HepG2 (cell line): Measurements from ENCODE around the gene NOL4L. TPM values are rescaled to one million over a fixed set of nuclear protein-coding genes. Genes with fewer than 3 reads are reported as not detected.

Experiments
- HCFC1 ChIP-seq: fragments of 150-350 bp; IDR thresholded peaks from 2 replicates; pipeline ENCODE4 v1.6.1; 2014; ENCODE audit warnings: low read depth, low read length
- MED13 ChIP-seq: sonication (generic); formaldehyde crosslinking; IDR thresholded peaks from 2 replicates; pipeline ENCODE4 v1.5.0; 2020; ENCODE audit warnings: missing genetic modification reagents
- MYNN ChIP-seq: sonication (generic); formaldehyde crosslinking; IDR thresholded peaks from 2 replicates; pipeline ENCODE4 v1.4.0; 2020; ENCODE audit warnings: mild to moderate bottlenecking, low read depth, missing genetic modification reagents
- NFKB2 ChIP-seq: sonication (generic); formaldehyde crosslinking; IDR thresholded peaks from 2 replicates; pipeline ENCODE4 v1.4.0; 2020; ENCODE audit warnings: missing genetic modification reagents, borderline replicate concordance
- NR3C1 ChIP-seq: sonication (generic); formaldehyde crosslinking; IDR thresholded peaks from 2 replicates; pipeline ENCODE4 v1.4.0; 2020; ENCODE audit warnings: missing genetic modification reagents
- PHF5A ChIP-seq: IDR thresholded peaks from one replicate; pipeline ENCODE4 v1.6.1; 2018; ENCODE audit warnings: low read depth, missing genetic modification reagents; ENCODE audit not compliant: unreplicated experiment
- SOX13 ChIP-seq, 3 experiments: fragments of 450-650 bp in 1 of 3; sonication (generic) in 1 of 3; formaldehyde crosslinking in 1 of 3; IDR thresholded peaks in 2 of 3; conservative IDR thresholded peaks in 1 of 3; 2 replicates each; pipeline versions ENCODE4 v1.5.0 to v1.6.1; 2016 to 2020; ENCODE audit warnings: antibody characterized with exemption in 1 of 3, mild to moderate bottlenecking in 1 of 3, missing compliant biosample characterization in 1 of 3, missing genetic modification reagents in 1 of 3, moderate library complexity in 1 of 3
- ZFP1 ChIP-seq: IDR thresholded peaks from 2 replicates; pipeline ENCODE4 v1.6.1; 2016
- ZFP82 ChIP-seq: sonication (generic); formaldehyde crosslinking; IDR thresholded peaks from 2 replicates; pipeline ENCODE4 v1.5.1; 2020; ENCODE audit warnings: mild to moderate bottlenecking, missing genetic modification reagents, borderline replicate concordance
- ZFYVE20 ChIP-seq: sonication (generic); formaldehyde crosslinking; IDR thresholded peaks from 2 replicates; pipeline ENCODE4 v1.8.0; 2023; ENCODE audit warnings: low read depth, mild to moderate bottlenecking, moderate library complexity, missing genetic modification reagents, borderline replicate concordance
- ZNF10 ChIP-seq: sonication (generic); formaldehyde crosslinking; IDR thresholded peaks from 2 replicates; pipeline ENCODE4 v1.4.0; 2020; ENCODE audit warnings: mild to moderate bottlenecking, low read depth, missing genetic modification reagents, borderline replicate concordance
- ZNF589 ChIP-seq: sonication (generic); formaldehyde crosslinking; conservative IDR thresholded peaks from 2 replicates; pipeline ENCODE4 v1.8.0; 2022; ENCODE audit warnings: mild to moderate bottlenecking, moderate library complexity, missing genetic modification reagents
- ZNF672 ChIP-seq: sonication (generic); formaldehyde crosslinking; IDR thresholded peaks from 2 replicates; pipeline ENCODE4 v1.8.1; 2022; ENCODE audit warnings: missing genetic modification reagents
- ZNF780A ChIP-seq: sonication (generic); formaldehyde crosslinking; IDR thresholded peaks from 2 replicates; pipeline ENCODE4 v1.8.0; 2022; ENCODE audit warnings: mild to moderate bottlenecking, missing genetic modification reagents, moderate library complexity
- polyA plus RNA-seq, 8 experiments: library from polyadenylated mRNA; depleted of rRNA in 3 of 8; stranded (reverse) in 7 of 8; unstranded in 1 of 8; fragments of >200 nt; fragmentation: Illumina TruSeq in 4 of 8; extraction: Trizol in 4 of 8; gene quantifications; 2 replicates each; pipeline versions ENCODE4 v1.2.1 to v1.2.3, GENCODE V29; 2011 to 2016; ENCODE audit warnings: low read depth in 4 of 8, missing spikeins in 1 of 8, mixed read lengths in 1 of 8; ENCODE audit not compliant: insufficient read depth in 1 of 8
- total RNA-seq, 5 experiments: library from RNA; depleted of rRNA; stranded (reverse); fragments of >200 nt; fragmentation: Illumina TruSeq; extraction: Trizol; gene quantifications; 2 replicates each; pipeline ENCODE4 v1.2.3, GENCODE V29; 2016; ENCODE audit warnings: low read depth in 1 of 5
- TF ChIP-seq, protein P1 (sequence below): sonication (generic); formaldehyde crosslinking; IDR thresholded peaks from 2 replicates; pipeline ENCODE4 v1.4.0; 2020; ENCODE audit warnings: mild to moderate bottlenecking, missing genetic modification reagents
- TF ChIP-seq, protein P2 (sequence below): sonication (generic); formaldehyde crosslinking; IDR thresholded peaks from 2 replicates; pipeline ENCODE4 v1.8.1; 2023; ENCODE audit warnings: mild to moderate bottlenecking, inconsistent platforms, moderate library complexity, missing genetic modification reagents, borderline replicate concordance
- TF ChIP-seq, protein P3 (sequence below): sonication (generic); formaldehyde crosslinking; IDR thresholded peaks from 2 replicates; pipeline ENCODE4 v1.8.1; 2022; ENCODE audit warnings: mild to moderate bottlenecking, missing genetic modification reagents
- TF ChIP-seq, protein P4 (sequence below): sonication (generic); formaldehyde crosslinking; conservative IDR thresholded peaks from 2 replicates; pipeline ENCODE4 v1.4.0; 2020; ENCODE audit warnings: missing genetic modification reagents
- TF ChIP-seq, protein P5 (sequence below): sonication (generic); formaldehyde crosslinking; IDR thresholded peaks from 2 replicates; pipeline ENCODE4 v1.4.0; 2020; ENCODE audit warnings: mild to moderate bottlenecking, low read depth, missing genetic modification reagents

Gene NOL4L
- total and polyA plus RNA-seq, 2 of the 13 experiments (the other 11 are each of a cell fraction or from before 2014, with no cell fraction given): 16.6 to 35.4 TPM

DNA sequence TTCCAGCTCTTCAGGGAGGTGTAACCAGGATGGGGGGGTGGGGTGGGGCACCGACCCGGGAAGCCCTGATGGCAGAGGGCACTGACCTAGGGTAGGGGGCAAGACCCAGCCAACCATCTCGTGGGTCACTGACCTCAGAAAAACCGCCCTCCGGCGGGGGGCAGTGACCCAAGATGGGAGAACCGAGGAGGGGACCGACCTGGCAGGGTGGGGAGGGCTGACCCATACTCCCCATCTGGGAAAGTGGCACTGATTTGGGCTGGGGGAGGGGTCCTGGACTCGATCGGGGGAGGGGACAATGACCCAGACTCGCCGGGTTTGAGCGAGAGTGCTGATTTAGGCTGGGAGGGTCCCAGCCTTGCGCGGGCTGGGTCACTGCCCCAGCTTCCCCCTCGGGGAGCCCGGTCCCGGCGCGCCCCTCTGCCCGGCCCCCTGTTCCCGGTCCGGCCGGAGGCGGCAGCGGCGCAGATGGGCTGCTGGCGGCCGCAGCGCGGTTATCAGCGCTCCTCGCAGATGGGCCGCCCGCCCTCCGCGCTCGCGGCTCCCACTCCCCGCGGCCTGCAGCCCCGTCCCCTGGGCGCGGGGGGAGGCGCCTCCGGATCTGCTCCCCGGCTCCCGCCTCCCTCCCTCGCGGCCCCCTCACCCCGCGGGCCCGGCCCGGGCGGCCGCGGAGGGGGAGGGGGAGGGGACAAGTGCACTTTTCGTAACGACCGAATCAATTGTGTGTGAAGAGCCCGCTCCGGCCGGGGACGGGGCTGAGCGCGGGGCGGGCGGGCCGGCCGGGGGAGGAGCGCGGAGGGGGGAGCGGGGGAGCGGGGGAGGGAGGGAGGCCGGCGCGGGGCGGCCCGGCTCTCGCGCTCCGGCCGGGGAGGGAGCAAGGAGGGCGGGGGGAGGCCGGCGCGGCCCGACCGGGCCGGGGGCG, 2.2 kb downstream of the NOL4L start (continued):
- TF ChIP-seq, protein P1, sequence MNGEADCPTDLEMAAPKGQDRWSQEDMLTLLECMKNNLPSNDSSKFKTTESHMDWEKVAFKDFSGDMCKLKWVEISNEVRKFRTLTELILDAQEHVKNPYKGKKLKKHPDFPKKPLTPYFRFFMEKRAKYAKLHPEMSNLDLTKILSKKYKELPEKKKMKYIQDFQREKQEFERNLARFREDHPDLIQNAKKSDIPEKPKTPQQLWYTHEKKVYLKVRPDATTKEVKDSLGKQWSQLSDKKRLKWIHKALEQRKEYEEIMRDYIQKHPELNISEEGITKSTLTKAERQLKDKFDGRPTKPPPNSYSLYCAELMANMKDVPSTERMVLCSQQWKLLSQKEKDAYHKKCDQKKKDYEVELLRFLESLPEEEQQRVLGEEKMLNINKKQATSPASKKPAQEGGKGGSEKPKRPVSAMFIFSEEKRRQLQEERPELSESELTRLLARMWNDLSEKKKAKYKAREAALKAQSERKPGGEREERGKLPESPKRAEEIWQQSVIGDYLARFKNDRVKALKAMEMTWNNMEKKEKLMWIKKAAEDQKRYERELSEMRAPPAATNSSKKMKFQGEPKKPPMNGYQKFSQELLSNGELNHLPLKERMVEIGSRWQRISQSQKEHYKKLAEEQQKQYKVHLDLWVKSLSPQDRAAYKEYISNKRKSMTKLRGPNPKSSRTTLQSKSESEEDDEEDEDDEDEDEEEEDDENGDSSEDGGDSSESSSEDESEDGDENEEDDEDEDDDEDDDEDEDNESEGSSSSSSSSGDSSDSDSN (CRISPR knock-in tag): peak; percentile 36; the same call in 1 of the 2 replicates
- TF ChIP-seq ZFYVE20 (no peak), ZNF589 (CRISPR knock-in tag) (no peak), MYNN (no peak), ZFP82 (CRISPR knock-in tag) (peak; percentile 89), NFKB2 (CRISPR knock-in tag) (no peak; the same call in 1 of the 2 replicates), MED13 (CRISPR knock-in tag) (no peak), NR3C1 (CRISPR knock-in tag) (no peak), HCFC1 (no peak), SOX13 (IDR thresholded peaks at IDR 0.05) (no peak), SOX13 (CRISPR knock-in tag; conservative IDR thresholded peaks at IDR 0.05 in 1 of 2, IDR thresholded peaks at IDR 0.05 in 1 of 2) (no peak), ZNF10 (no peak), PHF5A (CRISPR knock-in tag) (no peak), ZNF780A (CRISPR knock-in tag) (no peak), ZNF672 (CRISPR knock-in tag) (no peak), ZFP1 (CRISPR knock-in tag) (no peak)
- TF ChIP-seq, protein P2, sequence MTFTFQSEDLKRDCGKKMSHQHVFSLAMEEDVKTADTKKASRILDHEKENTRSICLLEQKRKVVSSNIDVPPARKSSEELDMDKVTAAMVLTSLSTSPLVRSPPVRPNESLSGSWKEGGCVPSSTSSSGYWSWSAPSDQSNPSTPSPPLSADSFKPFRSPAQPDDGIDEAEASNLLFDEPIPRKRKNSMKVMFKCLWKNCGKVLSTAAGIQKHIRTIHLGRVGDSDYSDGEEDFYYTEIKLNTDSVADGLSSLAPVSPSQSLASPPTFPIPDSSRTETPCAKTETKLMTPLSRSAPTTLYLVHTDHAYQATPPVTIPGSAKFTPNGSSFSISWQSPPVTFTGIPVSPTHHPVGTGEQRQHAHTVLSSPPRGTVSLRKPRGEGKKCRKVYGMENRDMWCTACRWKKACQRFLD (CRISPR knock-in tag): no peak
- TF ChIP-seq, protein P3, sequence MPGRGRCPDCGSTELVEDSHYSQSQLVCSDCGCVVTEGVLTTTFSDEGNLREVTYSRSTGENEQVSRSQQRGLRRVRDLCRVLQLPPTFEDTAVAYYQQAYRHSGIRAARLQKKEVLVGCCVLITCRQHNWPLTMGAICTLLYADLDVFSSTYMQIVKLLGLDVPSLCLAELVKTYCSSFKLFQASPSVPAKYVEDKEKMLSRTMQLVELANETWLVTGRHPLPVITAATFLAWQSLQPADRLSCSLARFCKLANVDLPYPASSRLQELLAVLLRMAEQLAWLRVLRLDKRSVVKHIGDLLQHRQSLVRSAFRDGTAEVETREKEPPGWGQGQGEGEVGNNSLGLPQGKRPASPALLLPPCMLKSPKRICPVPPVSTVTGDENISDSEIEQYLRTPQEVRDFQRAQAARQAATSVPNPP: no peak; the same call in 1 of the 2 replicates
- TF ChIP-seq, protein P4, sequence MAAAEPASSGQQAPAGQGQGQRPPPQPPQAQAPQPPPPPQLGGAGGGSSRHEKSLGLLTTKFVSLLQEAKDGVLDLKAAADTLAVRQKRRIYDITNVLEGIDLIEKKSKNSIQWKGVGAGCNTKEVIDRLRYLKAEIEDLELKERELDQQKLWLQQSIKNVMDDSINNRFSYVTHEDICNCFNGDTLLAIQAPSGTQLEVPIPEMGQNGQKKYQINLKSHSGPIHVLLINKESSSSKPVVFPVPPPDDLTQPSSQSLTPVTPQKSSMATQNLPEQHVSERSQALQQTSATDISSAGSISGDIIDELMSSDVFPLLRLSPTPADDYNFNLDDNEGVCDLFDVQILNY (CRISPR knock-in tag): no peak
- TF ChIP-seq, protein P5, sequence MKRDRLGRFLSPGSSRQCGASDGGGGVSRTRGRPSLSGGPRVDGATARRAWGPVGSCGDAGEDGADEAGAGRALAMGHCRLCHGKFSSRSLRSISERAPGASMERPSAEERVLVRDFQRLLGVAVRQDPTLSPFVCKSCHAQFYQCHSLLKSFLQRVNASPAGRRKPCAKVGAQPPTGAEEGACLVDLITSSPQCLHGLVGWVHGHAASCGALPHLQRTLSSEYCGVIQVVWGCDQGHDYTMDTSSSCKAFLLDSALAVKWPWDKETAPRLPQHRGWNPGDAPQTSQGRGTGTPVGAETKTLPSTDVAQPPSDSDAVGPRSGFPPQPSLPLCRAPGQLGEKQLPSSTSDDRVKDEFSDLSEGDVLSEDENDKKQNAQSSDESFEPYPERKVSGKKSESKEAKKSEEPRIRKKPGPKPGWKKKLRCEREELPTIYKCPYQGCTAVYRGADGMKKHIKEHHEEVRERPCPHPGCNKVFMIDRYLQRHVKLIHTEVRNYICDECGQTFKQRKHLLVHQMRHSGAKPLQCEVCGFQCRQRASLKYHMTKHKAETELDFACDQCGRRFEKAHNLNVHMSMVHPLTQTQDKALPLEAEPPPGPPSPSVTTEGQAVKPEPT (CRISPR knock-in tag): peak; percentile 35; the same call in 1 of the 2 replicates
